ENCODE results near the gene NOBOX. TPM values are rescaled to one million over a fixed set of nuclear protein-coding genes. Genes with fewer than 3 reads are reported as not detected.

Gene NOBOX
- total and polyA plus RNA-seq, 2 experiments from 2014 or later, result not detected

GRCh38 chr7:144401490-144401889, 2.0 kb downstream of the NOBOX start (continued):
- TF ChIP-seq CTCF (conservative IDR thresholded peaks at IDR 0.05; ENCODE audit: low read depth in 2 of 2), result no peak
- TF ChIP-seq ZNF114 (CRISPR knock-in tag; IDR thresholded peaks at IDR 0.05), result no peak

GRCh38 chr7:144399946-144400345, 3.5 kb downstream of the NOBOX start:
- Mint-ChIP-seq H3K4me3 (no peak overlapping the region), H3K27ac (no peak overlapping the region), H3K4me1 (no peaks in the 10 kb centered on the region; the same call in 2 of the 3 replicates), H3K9me3 (no peaks in the 10 kb centered on the region; the same call in 1 of the 3 replicates), H3K27me3 (ENCODE audit: insufficient read depth, low read depth, poor library complexity) (peaks cover 14% of the 10 kb centered on the region), H3K36me3 (ENCODE audit: low read depth) (no peaks in the 10 kb centered on the region)
- H3K9me2 ChIP-seq (ENCODE audit: insufficient read depth), result no peaks in the 10 kb centered on the region
- no peaks in the 10 kb centered on the region for H3K79me2 ChIP-seq (replicated peaks; ENCODE audit: insufficient read depth)
- no peaks in the 10 kb centered on the region for H3K4me1 ChIP-seq (ENCODE audit: insufficient read depth)
- no peak overlapping the region for H3K4me2 ChIP-seq
- no peaks in the 10 kb centered on the region for H4K20me1 ChIP-seq (replicated peaks; ENCODE audit: insufficient read depth)
- H3K27ac ChIP-seq (ENCODE audit: low read depth), result no peak overlapping the region
- H3K4me3 ChIP-seq, result no peak overlapping the region
- DNase-seq (ENCODE audit: low spot score), result no peak
- H2AFZ ChIP-seq, result peak overlapping the region; percentile 66; the same call in 1 of the 2 replicates
- no peaks in the 10 kb centered on the region for H3F3A ChIP-seq (replicated peaks; ENCODE audit: low read depth)
- no peaks in the 10 kb centered on the region for H3K27me3 ChIP-seq (ENCODE audit: insufficient read depth)
- H3K36me3 ChIP-seq (ENCODE audit: insufficient read depth), result no peaks in the 10 kb centered on the region
- no peak for ATAC-seq
- TF ChIP-seq EZH2phosphoT487 (IDR thresholded peaks at IDR 0.05; ENCODE audit: unreplicated experiment), result no peak
- TF ChIP-seq CTCF (conservative IDR thresholded peaks at IDR 0.05; ENCODE audit: low read depth in 2 of 2), result no peak
- no peak for TF ChIP-seq ZNF114 (CRISPR knock-in tag; IDR thresholded peaks at IDR 0.05)
- TF ChIP-seq EZH2 (IDR thresholded peaks at IDR 0.05; ENCODE audit: low read depth, unreplicated experiment), result no peak
- TF ChIP-seq ETS1 (IDR thresholded peaks at IDR 0.05), result no peak
- TF ChIP-seq REST (IDR thresholded peaks at IDR 0.05; ENCODE audit: unreplicated experiment), result no peak
- TF ChIP-seq ZNF462 (CRISPR knock-in tag; IDR thresholded peaks at IDR 0.05), result no peak
- no peak for TF ChIP-seq ZNF331 (CRISPR knock-in tag; IDR thresholded peaks at IDR 0.05; ENCODE audit: low read depth)
- TF ChIP-seq POLR2AphosphoS5 (IDR thresholded peaks at IDR 0.05; ENCODE audit: low read depth), result no peak
- TF ChIP-seq CREB1 (CRISPR knock-in tag; IDR thresholded peaks at IDR 0.05; ENCODE audit: low read depth), result no peak

Measured in GM23338 (cell line).